Neural progenitor cell (in vitro differentiated cells): ENCODE data around the gene ALKBH2.

Experiments used
- CTCF ChIP-seq: fragments of 200-600 bp; sonication (generic); IDR thresholded peaks from 2 replicates; pipeline ENCODE4 v1.5.1; 2017; ENCODE audit warnings: antibody characterized with exemption, mild to moderate bottlenecking
- EZH2phosphoT487 ChIP-seq: fragments of 200-600 bp; sonication (generic); IDR thresholded peaks from 2 replicates; pipeline ENCODE4 v1.6.1; 2017; ENCODE audit warnings: antibody characterized with exemption

- no peak for TF ChIP-seq CTCF
- no peak for TF ChIP-seq EZH2phosphoT487
Observed at GRCh38 chr12:109054520-109054919, 38.8 kb downstream of the ALKBH2 start.
